GM23338 (cell line): ENCODE measurements around the gene MXRA7.

Experiments
- CREB1 ChIP-seq: fragments of 250-450 bp; sonication (Bioruptor Pico); IDR thresholded peaks from 2 replicates; pipeline ENCODE4 v1.5.0; 2020; ENCODE audit warnings: low read depth, mild to moderate bottlenecking, moderate library complexity
- EZH2 ChIP-seq: fragments of 200-600 bp; sonication (generic); IDR thresholded peaks from one replicate; pipeline ENCODE4 v1.8.0; 2017; ENCODE audit warnings: antibody characterized with exemption, mild to moderate bottlenecking, low read depth; ENCODE audit not compliant: unreplicated experiment
- EZH2phosphoT487 ChIP-seq: fragments of 200-600 bp; sonication (generic); IDR thresholded peaks from one replicate; pipeline ENCODE4 v1.8.1; 2018; ENCODE audit warnings: antibody characterized with exemption; ENCODE audit not compliant: unreplicated experiment
- JUNB ChIP-seq: IDR thresholded peaks from one replicate; pipeline ENCODE4 v1.6.1; 2016; ENCODE audit warnings: antibody characterized with exemption; ENCODE audit not compliant: unreplicated experiment
- POLR2AphosphoS5 ChIP-seq: IDR thresholded peaks from 2 replicates; pipeline ENCODE4 v1.6.1; 2016; ENCODE audit warnings: antibody characterized with exemption, low read depth
- TF ChIP-seq, protein P1 (sequence below), 2 experiments: fragments of 200-600 bp in 1 of 2; sonication (generic) in 1 of 2; conservative IDR thresholded peaks; 2 replicates each; pipeline versions ENCODE4 v1.5.1 to v1.6.1; 2016 to 2017; ENCODE audit warnings: antibody characterized with exemption in 2 of 2, low read depth in 2 of 2, mild to moderate bottlenecking in 2 of 2, moderate library complexity in 1 of 2
- TF ChIP-seq, protein P2 (sequence below): IDR thresholded peaks from one replicate; pipeline ENCODE4 v1.6.1; 2018; ENCODE audit warnings: antibody characterized with exemption; ENCODE audit not compliant: unreplicated experiment

DNA sequence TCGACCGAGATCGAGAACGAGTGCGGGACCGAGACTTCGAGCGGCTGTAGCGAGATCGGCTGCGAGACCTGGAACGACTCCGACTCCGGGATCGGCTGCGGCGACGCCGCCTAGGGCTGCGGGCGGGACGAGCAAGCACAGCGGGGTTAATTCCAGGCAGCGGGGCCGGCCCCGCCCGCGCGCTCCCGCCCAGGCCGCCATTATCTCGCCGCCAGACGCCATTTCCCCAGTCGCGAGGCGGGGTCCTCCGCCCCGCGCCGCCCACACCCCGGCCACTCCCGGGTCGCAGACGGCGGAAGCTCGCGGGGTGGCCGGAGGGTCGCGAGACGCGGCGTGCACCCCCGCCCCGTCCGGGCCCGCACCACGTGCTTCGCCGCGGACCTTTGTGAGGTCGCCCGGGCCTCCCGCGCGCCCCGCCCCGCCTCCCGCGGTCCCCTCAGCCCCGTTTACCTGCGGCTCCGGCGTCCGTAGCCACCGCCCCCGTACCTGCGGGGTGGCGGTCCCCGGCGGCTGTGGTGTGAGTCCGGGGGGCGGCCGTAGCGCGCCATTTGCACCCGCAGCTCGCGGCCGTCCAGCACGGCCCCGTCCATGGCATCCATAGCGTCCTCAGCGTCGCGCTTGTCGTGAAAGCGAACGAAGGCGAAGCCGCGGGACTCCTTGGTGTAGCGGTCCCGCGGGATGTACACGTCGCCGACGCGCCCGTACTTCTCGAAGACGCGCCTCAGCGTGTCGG is 25.8 kb upstream of the MXRA7 start:
- no peak; the same call in 1 of the 2 replicates for TF ChIP-seq POLR2AphosphoS5
- TF ChIP-seq, protein P1, sequence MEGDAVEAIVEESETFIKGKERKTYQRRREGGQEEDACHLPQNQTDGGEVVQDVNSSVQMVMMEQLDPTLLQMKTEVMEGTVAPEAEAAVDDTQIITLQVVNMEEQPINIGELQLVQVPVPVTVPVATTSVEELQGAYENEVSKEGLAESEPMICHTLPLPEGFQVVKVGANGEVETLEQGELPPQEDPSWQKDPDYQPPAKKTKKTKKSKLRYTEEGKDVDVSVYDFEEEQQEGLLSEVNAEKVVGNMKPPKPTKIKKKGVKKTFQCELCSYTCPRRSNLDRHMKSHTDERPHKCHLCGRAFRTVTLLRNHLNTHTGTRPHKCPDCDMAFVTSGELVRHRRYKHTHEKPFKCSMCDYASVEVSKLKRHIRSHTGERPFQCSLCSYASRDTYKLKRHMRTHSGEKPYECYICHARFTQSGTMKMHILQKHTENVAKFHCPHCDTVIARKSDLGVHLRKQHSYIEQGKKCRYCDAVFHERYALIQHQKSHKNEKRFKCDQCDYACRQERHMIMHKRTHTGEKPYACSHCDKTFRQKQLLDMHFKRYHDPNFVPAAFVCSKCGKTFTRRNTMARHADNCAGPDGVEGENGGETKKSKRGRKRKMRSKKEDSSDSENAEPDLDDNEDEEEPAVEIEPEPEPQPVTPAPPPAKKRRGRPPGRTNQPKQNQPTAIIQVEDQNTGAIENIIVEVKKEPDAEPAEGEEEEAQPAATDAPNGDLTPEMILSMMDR (conservative IDR thresholded peaks at IDR 0.05; ENCODE audit: low read depth in 2 of 2), result peak in 1 of 2 experiments; percentile 21; a peak in 1 of 4 replicates
- TF ChIP-seq, protein P2, sequence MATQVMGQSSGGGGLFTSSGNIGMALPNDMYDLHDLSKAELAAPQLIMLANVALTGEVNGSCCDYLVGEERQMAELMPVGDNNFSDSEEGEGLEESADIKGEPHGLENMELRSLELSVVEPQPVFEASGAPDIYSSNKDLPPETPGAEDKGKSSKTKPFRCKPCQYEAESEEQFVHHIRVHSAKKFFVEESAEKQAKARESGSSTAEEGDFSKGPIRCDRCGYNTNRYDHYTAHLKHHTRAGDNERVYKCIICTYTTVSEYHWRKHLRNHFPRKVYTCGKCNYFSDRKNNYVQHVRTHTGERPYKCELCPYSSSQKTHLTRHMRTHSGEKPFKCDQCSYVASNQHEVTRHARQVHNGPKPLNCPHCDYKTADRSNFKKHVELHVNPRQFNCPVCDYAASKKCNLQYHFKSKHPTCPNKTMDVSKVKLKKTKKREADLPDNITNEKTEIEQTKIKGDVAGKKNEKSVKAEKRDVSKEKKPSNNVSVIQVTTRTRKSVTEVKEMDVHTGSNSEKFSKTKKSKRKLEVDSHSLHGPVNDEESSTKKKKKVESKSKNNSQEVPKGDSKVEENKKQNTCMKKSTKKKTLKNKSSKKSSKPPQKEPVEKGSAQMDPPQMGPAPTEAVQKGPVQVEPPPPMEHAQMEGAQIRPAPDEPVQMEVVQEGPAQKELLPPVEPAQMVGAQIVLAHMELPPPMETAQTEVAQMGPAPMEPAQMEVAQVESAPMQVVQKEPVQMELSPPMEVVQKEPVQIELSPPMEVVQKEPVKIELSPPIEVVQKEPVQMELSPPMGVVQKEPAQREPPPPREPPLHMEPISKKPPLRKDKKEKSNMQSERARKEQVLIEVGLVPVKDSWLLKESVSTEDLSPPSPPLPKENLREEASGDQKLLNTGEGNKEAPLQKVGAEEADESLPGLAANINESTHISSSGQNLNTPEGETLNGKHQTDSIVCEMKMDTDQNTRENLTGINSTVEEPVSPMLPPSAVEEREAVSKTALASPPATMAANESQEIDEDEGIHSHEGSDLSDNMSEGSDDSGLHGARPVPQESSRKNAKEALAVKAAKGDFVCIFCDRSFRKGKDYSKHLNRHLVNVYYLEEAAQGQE, result no peak
- no peak for TF ChIP-seq EZH2
- TF ChIP-seq CREB1 (CRISPR knock-in tag), result no peak
- no peak for TF ChIP-seq JUNB
- no peak for TF ChIP-seq EZH2phosphoT487
